ENCODE measurements around the gene ULK4.
"Not testable (repeated sequence)": the region's sequence is repeated elsewhere in the genome, so short reads cannot be mapped to it uniquely, and the experiment has no call there.

Gene ULK4

DNA sequence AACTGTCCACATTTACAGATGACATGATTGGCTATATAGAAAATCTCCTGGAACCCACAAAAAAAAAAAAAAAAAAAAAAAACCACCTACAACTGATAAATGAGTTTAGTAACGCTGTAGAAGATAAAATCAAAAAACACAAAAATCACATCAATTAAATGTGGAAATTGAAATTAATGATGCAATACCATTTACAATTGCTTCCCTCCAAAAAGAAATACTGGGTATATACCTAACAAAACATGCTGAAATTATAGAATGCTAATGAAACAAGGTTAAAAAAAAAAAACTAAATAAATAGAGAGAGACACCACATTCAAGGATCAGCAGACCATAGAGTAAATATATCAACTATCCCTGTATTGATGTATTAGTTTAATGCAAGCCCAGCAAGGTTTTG, 215.7 kb downstream of the ULK4 start:
- no peak for DNase-seq

DNA sequence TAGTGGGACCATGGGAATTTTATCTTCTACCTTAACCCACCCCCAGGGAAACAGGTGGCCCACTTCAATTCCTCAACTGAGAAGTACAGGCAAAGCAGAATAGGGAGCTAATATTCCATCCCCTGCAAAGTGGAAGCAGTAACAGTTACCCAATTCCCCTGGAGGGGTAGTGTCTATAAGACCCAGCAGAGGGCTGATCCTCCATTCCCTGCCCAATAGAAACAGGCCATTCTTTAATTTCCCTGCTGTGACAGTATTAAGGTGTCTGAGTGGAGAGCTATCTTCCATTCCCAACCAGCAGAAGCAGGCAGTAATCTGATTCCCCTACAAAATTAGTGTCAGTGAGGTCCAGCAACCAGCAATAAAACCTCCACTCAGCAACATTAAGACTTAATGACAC, 219.8 kb downstream of the ULK4 start:
- no peak for DNase-seq

GRCh38 chr3:41740374-41740886, 221.5 kb downstream of the ULK4 start:
- no peak for DNase-seq

- DNase-seq = no peak
These were observed 235.0 kb downstream of the ULK4 start for GRCh38 chr3:41726891-41727290.

GRCh38 chr3:41717641-41718040, 244.3 kb downstream of the ULK4 start:
- DNase-seq = no peak

DNA sequence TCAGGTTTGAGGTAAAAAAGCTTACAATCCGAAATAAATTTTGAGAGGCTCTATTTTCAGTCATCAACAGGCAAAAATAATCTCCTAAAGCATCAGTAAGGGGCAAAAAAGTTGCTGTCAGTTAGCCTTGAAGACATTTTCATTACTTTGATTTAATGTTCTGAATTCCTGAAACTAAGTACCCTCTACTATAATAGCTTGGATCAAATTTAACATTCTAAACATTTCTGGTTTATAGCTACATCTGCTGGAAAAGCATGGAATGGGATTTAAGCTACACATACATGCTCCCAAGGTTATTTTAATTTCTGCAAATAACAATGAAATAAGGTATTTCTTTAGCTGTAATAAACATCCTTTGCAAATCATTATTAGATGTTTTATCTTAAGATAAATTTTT, 245.4 kb downstream of the ULK4 start:
- DNase-seq = no peak

GRCh38 chr3:41715376-41715775, 246.5 kb downstream of the ULK4 start:
- no peak for DNase-seq

GRCh38 chr3:41711651-41712050, 250.3 kb downstream of the ULK4 start:
- no peak for DNase-seq

GRCh38 chr3:41710646-41711388, 251.1 kb downstream of the ULK4 start:
- no peak for DNase-seq

GRCh38 chr3:41709213-41709612, 252.7 kb downstream of the ULK4 start:
- DNase-seq = not testable (repeated sequence)

DNA sequence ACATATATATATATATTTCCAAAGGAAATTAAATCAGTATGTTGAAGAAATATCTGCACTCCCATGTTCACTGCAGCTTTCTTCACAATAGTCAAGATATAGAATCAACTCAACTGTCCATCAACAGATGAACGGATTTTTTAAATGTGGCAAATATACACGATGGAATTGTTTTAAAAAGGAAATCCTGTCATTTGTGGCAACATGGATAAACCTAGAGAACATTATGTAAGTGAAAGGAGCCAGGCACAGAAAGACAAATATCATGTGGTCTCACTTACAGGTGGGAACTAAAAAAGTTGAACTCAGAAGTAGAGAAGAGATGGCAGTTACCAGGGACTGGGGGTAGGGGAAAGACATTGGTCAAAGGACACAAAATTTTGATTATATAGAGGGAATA, 253.7 kb downstream of the ULK4 start:
- no peak for DNase-seq

DNA sequence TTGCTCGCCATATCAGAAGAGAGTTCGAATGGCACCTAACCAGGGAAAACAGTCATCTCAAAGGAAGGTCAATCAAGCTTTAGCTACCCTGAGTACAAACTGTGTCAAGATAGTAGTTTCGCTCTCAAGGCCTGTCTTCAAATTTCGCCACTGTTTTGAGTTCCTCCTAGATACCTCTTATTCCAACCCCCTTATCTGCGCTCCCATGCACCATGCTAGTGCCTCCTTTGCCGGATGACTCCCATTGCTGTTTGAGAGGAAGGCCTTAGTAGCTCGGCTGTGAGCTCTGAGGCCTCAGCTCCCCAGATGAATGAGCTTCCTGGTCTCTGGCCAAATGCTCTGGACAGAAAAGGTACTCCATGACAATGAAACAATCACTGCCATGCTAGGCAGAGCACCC, 256.0 kb downstream of the ULK4 start:
- DNase-seq = no peak

DNA sequence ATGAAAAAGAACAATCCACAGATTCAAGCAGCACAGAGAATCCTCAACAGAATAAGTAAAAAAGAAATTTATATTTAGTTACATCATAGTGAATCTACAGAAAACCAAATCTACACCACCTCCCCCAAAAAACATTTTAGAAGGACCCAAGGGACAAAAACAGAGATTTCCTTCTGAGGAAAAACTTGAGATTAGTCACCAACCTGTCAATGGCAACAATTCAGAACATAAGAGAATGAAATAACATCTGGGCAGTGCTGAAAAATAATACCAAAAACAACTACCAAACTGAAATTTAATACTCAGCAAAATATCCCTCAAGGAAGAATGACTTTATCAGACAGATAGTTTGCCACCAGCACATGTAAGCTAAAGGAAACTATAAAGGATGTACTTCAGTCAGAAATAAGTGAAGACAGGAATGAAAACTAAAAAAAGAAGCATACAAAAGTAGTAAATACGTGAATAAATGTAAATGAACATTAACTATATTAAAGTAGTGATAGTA, 260.7 kb downstream of the ULK4 start:
- DNase-seq = no peak

- DNase-seq = no peak
These were observed 261.7 kb downstream of the ULK4 start for GRCh38 chr3:41700155-41700554.

GRCh38 chr3:41698898-41699297, 263.0 kb downstream of the ULK4 start:
- no peak for DNase-seq

DNA sequence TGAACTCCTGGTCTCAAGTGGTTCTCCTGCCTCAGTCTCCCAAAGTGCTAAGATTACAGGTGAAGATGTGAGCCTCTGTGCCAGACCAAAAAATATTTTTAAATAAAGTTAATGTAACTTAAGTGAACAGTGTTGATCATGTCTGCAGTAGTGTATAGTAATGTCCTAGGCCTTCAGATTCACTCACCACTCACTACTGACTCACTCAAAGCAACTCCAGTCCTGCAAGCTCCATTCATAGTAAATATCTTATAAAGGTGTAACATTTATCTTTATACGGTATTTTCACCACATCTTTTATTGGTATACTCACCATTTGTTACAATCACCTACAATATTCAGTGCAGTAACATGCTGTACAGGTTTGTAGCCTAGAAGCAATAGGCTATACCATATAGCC, 264.2 kb downstream of the ULK4 start:
- DNase-seq = no peak

DNA sequence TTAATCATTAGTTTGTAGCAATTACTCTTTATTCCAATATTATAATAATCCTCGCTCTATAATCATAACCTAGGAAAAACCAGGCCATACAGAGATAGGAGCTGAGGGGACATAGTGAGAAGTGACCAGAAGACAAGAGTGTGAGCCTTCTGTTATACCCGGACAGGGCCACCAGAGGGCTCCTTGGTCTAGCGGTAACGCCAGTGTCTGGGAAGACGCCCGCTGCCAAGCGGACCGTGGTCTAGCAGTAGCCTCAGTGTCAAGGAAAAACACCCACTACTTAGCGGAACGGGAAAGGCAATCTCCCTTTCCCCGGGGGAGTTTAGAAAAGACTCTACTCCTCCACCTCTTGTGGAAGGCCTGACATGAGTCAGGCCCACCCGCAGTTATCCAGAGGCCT, 266.1 kb downstream of the ULK4 start:
- DNase-seq = not testable (repeated sequence)

DNA sequence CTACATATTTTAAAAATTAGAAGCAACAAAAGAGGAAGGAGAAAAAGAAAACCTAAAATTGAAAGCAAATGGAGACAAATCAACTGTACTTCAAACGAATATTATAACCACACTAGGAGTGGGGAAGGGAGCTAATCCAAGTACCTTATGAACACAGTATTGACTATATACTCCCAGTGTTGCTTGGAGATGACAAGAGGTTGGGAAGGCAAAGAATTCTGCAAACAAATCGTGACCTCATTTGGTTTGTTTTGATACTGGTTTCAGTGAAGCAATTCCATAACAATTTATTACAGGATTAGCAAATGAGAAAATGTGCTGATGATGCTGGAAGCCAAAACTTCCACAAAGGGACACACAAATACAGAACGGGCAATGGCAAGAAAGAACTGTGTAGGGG, 268.1 kb downstream of the ULK4 start:
- no peak for DNase-seq

DNA sequence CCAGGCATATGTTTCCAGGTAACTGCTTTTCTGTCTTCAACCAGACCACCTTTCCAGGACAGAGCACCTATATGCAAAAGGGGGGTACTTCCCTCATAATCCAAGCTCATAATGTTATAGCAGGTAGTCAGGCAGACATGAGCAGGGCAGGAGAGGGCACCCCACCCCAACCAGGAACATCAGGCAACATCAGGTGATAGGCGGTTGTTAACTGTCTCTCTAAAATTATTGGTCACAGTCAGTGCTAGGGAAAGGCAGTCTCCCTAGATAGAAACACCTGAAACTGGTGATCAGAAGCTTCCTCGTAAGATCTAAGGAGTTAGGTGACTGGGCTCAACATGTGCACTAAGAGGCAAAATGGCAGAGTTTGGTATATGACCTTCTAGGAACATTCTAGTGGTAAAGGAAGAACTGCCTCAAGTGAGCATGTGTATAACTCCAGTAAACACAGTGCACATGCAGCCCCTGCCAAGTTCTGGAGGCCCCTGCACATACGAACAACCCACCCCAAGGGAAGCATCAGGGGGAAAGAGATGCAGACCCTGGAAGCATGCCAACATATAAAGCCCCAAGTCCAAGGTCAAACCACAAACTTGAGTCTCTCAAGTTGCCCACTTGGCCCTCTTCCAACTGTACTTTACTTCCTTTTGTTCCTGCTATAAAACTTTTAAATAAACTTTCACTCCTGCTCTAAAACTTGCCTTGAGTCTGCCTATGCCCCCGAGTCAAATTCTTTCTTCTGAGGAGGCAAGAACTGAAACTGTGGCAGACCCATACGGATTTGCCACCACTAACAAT, 270.9 kb downstream of the ULK4 start:
- DNase-seq = no peak

DNA sequence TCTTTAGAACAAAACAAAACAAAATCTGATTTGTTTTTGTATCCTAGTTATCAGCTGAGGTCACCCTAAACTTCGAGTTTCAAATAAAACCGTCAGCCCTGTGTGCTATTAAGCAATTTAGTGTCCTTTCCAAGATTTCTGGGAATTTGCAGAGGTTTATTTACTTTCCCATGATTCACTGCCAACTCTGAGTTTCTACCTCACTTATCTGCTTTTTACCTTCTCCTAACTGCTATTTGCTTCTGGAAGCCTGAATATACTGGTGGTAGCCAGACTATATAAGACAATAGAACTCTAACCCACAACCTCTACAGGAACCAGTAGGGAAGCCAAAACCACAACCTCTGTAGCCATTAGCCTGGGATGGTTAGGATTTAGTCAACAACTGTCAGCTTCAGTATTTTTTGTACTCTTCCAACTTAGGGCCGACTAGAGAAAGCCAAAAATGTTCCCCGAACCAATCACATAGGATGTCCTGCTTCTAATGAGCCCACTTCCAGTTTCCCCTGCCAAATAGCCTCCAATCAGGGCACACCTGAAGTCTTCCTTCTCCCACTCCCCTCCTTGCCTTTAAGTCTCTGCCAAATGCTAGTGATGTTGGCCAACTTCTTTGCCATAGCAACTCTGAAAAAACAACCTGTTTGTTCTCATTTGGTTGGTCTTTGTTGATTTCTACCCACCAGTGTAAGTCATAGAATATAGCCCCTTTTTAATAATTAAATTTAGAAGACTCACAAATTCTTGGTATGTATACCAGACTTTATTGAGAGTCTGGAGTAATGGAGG, 273.1 kb downstream of the ULK4 start:
- no peak for DNase-seq

DNA sequence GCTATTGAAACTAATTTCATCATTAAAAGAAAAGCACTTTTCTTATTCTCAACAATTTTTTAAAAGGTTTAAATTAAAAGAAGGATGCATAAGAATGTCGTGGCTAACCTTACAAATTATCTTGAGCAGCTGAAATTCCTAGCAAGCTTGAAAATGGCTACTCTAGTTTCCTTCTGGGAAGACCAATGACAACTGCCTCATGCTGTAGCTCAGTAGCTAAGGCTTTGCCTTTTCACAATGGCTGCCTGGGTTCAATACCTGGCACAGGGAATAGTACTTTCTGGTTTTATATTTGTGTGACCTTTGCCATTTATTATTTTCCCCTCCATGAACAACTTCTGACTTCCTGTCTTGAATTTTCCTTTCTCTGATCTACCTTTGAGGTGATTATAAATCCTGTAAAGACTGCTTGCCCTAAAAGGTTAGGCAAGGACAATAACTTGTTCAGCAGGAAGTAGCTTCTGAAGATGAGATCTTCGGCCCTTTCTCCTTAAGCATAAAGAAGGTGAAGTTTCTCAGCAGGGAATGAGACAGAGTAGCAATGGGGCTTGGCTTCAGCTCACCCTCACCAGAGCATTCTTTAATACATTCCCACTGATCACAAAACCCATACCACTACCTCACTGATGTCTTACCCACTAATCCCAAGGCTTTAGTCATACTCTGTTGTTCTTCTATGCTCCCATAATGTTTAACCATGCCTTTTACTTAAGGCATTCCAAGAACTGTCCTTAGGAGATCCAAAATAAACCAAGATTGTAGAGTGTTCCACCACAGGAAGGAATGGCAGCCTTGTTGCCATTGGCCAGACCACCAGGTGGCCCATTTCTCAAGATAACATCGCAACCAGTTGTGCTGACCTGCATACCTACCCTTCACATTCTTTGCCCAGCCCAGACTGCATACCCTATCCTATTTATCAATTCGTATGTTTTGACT, 276.8 kb downstream of the ULK4 start:
- no peak for DNase-seq
